Activated T-helper 1 cell treated with anti-CD3 and anti-CD28 coated beads, Interleukin-2, amount 50 U/mL, for 16 hours (primary cell): ENCODE measurements around the gene MAB21L2.

ENCODE experiments used
- DNase-seq, 2 donors: peaks; one replicate each; pipeline ENCODE4 v3.0.0-alpha.2; 2020; ENCODE audit warnings: low read depth in 1 of 2, low spot score in 1 of 2

The MAB21L2 gene

DNA sequence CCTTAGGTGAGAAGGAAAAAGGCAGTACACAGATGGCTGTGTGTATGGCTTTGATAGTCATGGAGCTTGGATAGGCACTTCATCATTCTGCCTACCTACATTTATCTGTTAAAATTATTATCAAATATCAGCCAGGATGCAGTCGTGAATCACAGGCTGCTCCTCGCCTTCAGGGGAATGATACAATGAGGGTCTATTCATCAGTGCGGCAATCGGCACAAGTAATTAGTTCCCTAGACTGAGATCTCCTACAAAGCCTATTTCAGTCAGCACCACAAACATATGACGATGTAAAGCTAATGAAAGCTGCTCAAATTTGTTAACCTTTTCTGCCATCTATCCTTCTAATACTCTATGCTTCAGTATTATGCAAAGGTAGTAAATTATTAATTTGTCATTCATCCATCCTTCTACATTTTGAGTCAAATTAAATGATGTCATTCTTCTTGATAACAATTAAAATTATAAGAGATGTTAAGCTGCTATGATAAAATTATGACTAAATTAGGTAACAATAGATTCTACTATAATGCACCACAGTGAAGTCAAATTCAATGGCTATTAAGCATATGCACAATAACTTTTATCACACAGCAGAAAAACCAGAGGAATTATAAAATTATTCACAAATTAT, 19.0 kb downstream of the MAB21L2 start:
- no peak for DNase-seq

- no peak for DNase-seq
These were observed 27.2 kb downstream of the MAB21L2 start for GRCh38 chr4:150609131-150609530.

GRCh38 chr4:150619042-150619441, 37.1 kb downstream of the MAB21L2 start:
- no peak for DNase-seq

- DNase-seq: no peak
These were observed 42.1 kb downstream of the MAB21L2 start for GRCh38 chr4:150624055-150624454.

- DNase-seq: no peak
These were observed 43.1 kb downstream of the MAB21L2 start for GRCh38 chr4:150625033-150625432.

GRCh38 chr4:150628073-150628472, 46.1 kb downstream of the MAB21L2 start:
- no peak for DNase-seq

DNA sequence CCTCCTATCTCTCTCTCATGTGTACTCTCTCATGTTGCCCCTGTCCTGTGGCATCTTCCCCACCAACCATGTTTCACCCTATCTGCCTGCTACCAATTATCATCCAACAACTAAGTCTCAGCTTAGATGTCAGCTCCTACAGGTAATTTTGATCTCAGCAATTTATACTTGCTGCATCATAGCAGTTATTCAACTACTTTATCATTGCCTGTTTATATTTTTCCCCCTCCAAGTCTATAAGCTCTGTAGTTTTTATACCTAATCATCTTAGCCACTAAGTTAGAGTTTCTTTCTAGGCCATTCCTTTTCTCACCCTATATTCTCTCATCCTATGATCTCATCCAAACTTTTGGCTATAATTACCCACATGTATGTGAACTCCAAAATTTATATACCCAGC, 50.7 kb downstream of the MAB21L2 start:
- no peak for DNase-seq
